Measurements from ENCODE around the gene PCSK6.

PCSK6 gene

DNA sequence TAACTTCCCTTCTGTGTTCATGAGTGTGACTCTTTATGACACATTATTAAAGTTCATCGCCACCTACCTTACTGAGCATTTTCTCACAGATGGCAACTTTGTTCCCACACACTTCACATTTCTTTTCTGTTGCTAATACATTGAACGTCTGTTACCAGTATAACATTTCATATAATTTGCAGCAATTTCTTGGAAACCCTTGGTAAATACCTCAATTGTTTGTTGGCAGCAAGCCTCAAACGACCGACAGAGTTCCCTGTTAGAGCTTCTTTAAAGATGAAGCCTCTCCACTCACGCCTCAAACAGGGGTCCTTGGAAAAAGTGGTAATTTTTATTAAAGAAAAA lies 234.5 kb downstream of the PCSK6 start:
- TF ChIP-seq, protein P1, sequence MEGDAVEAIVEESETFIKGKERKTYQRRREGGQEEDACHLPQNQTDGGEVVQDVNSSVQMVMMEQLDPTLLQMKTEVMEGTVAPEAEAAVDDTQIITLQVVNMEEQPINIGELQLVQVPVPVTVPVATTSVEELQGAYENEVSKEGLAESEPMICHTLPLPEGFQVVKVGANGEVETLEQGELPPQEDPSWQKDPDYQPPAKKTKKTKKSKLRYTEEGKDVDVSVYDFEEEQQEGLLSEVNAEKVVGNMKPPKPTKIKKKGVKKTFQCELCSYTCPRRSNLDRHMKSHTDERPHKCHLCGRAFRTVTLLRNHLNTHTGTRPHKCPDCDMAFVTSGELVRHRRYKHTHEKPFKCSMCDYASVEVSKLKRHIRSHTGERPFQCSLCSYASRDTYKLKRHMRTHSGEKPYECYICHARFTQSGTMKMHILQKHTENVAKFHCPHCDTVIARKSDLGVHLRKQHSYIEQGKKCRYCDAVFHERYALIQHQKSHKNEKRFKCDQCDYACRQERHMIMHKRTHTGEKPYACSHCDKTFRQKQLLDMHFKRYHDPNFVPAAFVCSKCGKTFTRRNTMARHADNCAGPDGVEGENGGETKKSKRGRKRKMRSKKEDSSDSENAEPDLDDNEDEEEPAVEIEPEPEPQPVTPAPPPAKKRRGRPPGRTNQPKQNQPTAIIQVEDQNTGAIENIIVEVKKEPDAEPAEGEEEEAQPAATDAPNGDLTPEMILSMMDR (IDR thresholded peaks at IDR 0.05; ENCODE audit: low read length): no peak
- TF ChIP-seq EZH2phosphoT487 (IDR thresholded peaks at IDR 0.05; ENCODE audit: low read length): no peak
- no peak for TF ChIP-seq EZH2 (optimal IDR thresholded peaks at IDR 0.05; ENCODE audit: low read depth, low read length)
- Histone ChIP-seq H3K9me3 (replicated peaks; ENCODE audit: insufficient read depth, low read length) (no peaks in the 10 kb centered on the region), H3K9ac (ENCODE audit: low read length) (no peak overlapping the region), H3K79me2 (ENCODE audit: low read length) (peaks cover 24% of the 10 kb centered on the region), H3K27me3 (replicated peaks; ENCODE audit: insufficient read depth, low read length) (no peaks in the 10 kb centered on the region), H3K4me1 (ENCODE audit: low read length) (peaks cover 12% of the 10 kb centered on the region; the same call in 1 of the 2 replicates), H3K4me3 (ENCODE audit: low read length) (no peak overlapping the region), H3K4me2 (ENCODE audit: low read depth, low read length) (no peak overlapping the region), H2AFZ (ENCODE audit: low read length) (no peak overlapping the region), H3K36me3 (replicated peaks; ENCODE audit: insufficient read depth, low read length) (no peaks in the 10 kb centered on the region), H3K27ac (ENCODE audit: low read length) (no peak overlapping the region), H3F3A (ENCODE audit: insufficient read depth, low read length) (peaks cover 18% of the 10 kb centered on the region), H4K20me1 (ENCODE audit: insufficient read depth, low read length) (no peaks in the 10 kb centered on the region), H3K9me2 (replicated peaks; ENCODE audit: insufficient read depth, low read length) (no peaks in the 10 kb centered on the region)
- DNase-seq: no peak

GRCh38 chr15:101254157-101255050 lies 235.1 kb downstream of the PCSK6 start:
- Histone ChIP-seq H4K20me1 (ENCODE audit: insufficient read depth, low read length) (no peaks in the 10 kb centered on the region), H3K4me1 (ENCODE audit: low read length) (peaks cover 17% of the 10 kb centered on the region; the same call in 1 of the 2 replicates), H2AFZ (ENCODE audit: low read length) (no peak overlapping the region), H3K4me3 (ENCODE audit: low read length) (no peak overlapping the region), H3K27me3 (replicated peaks; ENCODE audit: insufficient read depth, low read length) (no peaks in the 10 kb centered on the region), H3K9me2 (replicated peaks; ENCODE audit: insufficient read depth, low read length) (no peaks in the 10 kb centered on the region), H3K4me2 (ENCODE audit: low read depth, low read length) (no peak overlapping the region), H3K79me2 (ENCODE audit: low read length) (peaks cover 30% of the 10 kb centered on the region), H3K9ac (ENCODE audit: low read length) (no peak overlapping the region), H3K9me3 (replicated peaks; ENCODE audit: insufficient read depth, low read length) (no peaks in the 10 kb centered on the region), H3K36me3 (replicated peaks; ENCODE audit: insufficient read depth, low read length) (no peaks in the 10 kb centered on the region), H3K27ac (ENCODE audit: low read length) (no peak overlapping the region), H3F3A (ENCODE audit: insufficient read depth, low read length) (peaks cover 18% of the 10 kb centered on the region)
- DNase-seq: no peak
- TF ChIP-seq EZH2 (optimal IDR thresholded peaks at IDR 0.05; ENCODE audit: low read depth, low read length) (no peak), EZH2phosphoT487 (IDR thresholded peaks at IDR 0.05; ENCODE audit: low read length) (no peak)
- TF ChIP-seq, protein P1 (IDR thresholded peaks at IDR 0.05; ENCODE audit: low read length): no peak

Measured in MM.1S (cell line).